Activated CD8-positive, alpha-beta memory T cell treated with anti-CD3 and anti-CD28 coated beads, Interleukin-2, amount 50 U/mL, for 24 hours (primary cell): ENCODE measurements around the gene NCAPD2.
"Not testable (repeated sequence)": the region's sequence is repeated elsewhere in the genome, so short reads cannot be mapped to it uniquely, and the experiment has no call there.

Experiments used
- DNase-seq: peaks from one replicate; pipeline ENCODE4 v3.0.0-alpha.2; 2020; ENCODE audit errors: extremely low read depth

Gene NCAPD2

DNA sequence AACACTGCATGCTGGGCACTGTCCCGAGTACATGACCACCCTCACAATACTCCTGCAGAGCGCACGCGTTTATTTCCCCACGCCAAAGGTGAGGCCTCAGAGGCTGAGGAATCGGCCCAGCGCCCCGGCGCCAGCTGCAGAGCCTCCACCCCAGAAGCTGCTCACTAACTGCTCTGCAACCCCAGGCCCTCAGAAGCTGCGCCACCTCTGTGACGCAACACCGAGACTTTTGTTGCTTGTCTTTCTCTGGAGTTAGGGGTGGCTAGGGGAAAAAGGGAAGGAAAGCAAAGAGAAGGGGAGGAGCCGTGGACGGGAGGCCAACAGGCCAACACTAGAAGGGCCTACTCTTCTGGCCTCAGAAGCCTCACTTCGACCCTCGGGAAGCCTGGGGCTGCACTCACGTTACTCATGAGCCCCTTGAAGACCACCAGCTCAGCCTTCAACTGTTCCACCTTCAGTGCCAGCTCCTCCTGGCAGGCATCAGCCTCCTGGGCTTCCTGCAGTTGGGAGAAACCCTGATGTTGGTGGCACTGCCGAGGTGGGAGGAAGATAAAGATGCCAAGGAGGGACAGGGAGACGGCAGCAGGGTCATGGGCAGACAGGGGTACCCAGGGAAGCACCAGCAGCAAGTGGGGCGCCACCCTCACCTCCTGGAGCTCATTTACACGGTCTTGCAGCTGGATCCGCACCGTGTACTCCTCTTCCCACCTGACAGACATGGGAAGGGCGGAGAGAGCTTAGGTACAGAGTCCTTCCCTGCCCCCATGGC lies 56.6 kb downstream of the NCAPD2 start:
- DNase-seq: no peak

DNA sequence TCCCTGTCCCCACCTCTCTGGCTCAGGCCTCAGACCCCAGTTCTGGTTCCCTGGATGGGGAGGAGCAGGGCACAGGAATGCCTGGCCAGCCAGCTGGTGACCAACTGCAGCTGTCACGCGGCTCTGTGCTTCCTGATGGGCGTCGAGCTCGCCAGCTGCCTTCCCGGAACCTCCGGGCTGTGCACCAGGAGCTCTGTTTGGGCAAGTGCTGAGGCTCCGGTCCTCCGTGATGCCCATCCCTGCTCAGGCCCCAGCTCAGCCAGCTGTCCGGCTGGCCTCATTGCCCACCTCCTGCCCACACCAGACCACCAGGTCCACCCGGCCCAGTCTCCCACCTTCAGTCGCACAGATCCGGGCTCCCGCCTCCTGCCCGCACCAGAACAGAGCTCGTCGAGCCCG lies 57.2 kb downstream of the NCAPD2 start:
- DNase-seq: no peak

DNA sequence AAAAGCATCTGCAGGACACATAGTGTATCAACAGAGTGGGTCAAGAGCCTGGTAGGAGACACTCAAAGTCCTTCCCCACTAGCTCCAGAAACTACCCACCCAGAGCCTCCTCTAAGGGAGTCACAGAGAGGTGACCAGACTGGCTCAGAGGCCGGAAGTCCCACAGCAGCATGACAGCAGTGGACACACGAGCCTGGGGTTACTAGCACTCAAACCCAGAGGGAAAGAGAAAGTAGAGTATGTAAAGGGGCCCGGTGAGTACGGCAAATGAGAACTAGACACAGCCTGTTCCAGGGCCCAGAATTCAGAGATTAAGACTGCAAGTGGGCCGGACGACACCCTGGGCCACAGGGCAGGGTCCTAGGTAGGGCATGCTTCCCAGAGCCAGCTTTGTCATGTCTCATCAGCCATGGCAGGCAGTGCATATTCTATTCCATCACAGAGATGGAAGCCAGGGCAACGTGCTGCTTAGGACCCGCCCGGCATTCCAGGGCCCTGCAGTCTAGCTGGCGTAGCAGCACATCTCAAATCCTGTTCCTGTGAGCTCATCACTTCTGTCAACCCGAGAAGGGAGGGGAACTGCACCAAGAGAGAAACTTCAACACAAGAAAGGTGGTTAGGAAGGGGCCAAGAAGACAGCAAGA lies 57.7 kb downstream of the NCAPD2 start:
- DNase-seq: no peak

DNA sequence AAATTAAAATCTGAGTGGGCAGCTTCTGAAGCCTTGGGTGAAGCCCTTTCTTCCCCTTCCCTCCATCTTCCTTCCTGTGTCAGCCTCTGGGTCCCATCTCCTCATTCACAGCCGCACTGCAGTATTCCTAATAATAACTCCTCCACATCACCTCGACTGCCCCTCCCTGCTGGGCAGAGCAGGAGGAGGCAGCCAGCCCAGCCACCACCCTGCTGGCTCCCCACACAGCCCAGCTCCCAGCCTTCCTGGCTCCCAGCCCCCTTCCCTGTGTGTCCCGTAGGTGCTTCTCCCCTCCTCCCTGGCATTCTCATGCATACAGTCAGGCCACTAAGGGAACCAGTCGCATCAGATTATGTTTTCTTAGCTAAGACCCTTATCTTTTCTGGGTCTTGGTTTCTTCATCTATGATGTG lies 58.2 kb downstream of the NCAPD2 start:
- no peak for DNase-seq

DNA sequence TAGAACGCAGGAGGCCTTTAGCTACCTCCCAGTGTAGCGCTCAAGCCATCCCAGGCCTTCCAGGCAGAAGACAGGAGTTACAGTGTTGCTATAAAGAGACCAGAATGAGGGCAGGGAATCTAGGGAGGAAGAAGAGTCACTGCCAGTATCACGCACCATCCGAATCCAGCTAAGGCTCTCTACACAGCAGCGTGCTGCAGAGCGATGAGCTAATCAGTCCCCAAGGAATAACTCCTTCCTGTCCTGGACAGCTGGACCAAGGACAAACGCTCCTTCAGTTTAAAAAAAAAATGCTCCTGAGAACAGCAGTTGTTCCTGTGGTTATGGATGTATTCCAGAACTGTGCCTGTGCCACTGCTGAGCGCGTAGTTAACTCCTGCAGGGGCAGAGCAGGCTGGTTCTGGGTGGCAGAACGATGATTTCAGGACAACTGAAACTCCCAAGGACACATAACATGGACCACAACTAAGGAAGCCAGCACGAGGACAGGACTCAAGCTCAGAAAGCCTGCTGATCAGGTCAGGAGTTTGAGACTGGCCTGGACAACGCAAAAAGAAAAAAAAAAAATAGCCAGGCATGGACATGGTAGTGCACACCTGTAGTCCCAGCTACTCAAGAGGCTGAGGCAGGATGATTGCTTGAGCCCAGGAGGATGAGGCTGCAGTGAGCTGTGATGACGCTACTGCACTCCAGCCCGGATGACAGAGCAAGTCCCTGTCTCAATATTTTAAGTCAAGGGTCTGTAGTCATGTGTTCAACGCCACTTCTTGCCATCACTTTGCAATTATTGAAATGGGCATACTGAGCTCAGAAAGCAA lies 59.4 kb downstream of the NCAPD2 start:
- no peak for DNase-seq

DNA sequence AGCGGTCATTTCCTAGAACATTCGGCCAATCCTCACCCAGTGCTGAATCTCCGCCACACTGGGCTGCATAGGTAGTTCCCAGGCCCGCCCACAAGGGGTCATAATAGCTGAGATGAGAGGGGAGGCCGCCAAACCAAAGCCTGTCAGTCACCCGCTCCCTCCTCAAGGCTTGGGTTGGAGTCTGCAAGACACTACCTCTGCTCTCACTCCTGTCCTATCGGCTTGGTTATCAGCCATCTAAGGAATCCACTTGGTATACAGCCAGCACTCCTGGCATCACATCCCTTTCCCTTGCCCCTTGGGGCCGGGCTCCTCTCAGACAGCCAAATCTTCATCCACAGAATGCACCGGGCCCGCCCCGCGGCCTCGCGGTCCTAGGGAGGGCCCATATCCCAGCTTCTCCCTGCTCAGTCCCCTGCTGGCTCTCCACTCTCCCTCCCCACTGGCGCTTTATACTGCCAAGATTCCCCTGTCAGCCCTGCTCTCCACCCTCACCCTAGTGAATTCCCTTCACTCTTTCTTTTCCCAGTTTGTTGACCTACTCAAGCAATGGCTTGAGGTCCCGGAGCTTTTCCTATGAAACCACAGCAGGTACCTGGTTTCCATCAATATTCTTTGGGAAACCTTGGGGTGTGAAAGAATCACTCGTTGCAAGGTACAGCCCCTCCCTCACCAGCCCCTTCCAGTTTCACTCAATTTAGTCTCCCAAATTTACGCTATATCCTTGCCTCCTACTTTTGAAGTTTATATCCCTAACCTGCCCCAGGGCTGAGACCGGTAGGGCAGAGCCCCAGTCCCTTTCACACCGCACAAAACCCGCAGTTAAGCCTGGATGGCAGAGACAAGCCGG lies 60.5 kb downstream of the NCAPD2 start:
- DNase-seq: no peak

DNA sequence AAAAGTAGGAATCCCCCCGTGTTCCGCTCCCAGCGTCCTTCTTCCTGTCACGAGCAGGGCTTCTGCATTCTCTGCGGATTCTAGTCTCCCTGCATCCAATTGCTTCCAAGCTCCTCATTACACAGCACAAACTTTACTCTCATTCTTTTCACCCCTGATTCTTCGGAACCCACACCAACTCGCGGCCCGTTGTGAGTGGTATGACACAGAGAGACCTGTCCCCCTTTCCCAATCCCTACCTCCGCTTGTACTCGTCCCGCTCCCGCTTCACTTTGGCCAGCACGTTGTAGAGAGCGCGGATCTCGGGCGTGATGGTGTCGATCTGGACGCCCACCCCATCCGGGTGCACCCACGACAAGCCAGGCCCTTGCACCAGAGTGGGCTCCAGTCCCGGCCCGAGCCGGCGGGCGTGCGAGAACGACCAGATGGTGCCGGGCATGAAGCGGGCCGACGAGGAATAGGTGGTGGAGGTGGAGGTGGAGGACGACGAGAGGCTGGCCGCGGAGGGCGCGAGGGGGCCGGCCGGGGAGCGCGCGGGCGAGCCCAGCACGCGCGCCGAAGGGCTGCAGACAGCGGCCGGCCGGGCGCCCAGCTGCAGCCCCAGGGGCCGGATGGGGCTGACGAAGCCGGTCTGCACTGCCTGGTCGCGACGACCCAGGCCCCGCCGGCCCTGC lies 61.3 kb downstream of the NCAPD2 start:
- DNase-seq: no peak

DNA sequence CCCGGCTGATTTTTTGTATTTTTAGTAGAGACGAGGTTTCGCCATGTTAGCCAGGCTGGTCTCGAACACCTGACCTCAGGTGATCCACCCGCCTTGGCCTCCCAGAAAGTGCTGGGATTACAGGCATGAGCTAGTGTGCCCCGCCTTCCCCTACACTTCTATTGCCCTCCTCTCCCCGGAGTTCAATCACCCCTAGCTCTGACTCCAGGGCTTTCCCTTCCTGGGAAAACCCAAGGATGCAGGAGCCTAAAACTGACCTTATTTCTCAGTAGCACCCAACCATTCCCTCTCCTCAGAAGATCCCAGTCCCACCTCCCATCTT lies 62.6 kb downstream of the NCAPD2 start:
- not testable (repeated sequence) for DNase-seq

DNA sequence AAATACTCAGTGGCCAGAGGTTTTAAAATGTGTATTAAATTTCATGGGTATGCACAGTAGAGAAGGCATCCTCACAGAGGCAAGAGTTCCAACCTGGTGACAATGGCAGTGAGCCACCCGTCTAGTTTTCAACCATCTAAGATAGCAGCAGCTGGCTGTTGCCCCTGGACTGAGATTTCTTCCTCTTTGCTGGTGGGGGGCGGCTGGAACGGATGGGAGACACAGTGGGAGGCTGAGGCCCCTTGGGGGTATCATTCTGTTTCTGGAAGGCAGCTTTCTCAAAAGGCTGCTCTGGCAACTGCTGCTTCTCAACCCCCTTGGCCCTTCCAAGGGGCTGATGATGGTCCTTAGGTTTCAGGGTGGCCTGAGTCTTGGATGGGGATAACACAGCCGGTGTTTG lies 63.0 kb downstream of the NCAPD2 start:
- no peak for DNase-seq

DNA sequence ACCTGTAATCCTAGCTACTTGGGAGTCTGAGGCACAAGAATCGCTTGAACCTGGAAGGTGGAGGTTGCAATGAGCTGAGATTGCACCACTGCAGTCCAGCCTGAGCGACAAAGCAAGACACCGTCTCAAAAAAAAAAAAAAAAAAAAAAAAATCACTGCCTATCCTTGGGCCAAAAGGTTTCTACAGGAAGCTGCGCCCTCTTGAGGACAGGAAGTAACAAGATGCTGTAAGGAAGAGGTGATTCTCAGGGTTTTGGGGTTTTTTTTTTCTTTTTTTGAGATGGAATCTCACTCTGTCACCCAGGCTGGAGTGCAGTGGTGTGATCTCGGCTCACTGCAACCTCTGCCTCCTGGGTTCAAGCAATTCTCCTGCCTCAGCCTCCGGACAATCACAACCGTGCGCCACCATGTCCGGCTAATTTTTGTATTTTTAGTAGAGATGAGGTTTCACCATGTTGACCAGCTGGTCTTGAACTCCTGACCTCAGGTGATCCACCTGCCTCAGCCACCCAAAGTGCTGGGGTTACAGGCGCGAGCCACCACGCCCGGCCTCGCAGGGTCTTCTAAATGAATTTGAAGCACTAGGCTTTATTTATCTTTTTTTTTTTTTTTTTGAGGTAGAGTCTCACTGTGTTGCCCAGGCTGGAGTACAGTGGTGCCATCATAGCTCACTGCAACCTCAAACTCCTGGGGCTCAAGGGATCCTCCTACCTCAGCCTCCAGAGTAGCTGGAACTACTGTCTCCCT lies 64.3 kb downstream of the NCAPD2 start:
- DNase-seq: not testable (repeated sequence)

DNA sequence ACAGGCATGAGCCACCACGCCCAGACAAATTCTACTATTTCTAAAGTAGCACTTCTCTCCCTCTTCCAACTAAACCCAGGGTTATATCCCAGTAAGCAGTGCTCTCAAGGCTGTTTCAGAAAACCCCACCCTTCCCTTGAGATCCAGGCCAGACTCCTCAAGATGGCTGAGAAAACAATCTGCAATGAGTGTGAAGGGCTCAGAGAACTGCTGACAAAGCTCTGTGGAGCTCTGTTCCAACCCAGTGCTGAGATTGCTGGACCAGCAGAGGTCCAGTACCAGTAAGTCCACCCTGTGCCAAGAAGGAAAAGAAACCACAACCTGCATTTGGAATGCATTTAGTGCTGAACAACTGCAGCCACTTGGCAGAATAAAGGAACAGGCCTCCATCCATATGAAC lies 65.6 kb downstream of the NCAPD2 start:
- no peak for DNase-seq

DNA sequence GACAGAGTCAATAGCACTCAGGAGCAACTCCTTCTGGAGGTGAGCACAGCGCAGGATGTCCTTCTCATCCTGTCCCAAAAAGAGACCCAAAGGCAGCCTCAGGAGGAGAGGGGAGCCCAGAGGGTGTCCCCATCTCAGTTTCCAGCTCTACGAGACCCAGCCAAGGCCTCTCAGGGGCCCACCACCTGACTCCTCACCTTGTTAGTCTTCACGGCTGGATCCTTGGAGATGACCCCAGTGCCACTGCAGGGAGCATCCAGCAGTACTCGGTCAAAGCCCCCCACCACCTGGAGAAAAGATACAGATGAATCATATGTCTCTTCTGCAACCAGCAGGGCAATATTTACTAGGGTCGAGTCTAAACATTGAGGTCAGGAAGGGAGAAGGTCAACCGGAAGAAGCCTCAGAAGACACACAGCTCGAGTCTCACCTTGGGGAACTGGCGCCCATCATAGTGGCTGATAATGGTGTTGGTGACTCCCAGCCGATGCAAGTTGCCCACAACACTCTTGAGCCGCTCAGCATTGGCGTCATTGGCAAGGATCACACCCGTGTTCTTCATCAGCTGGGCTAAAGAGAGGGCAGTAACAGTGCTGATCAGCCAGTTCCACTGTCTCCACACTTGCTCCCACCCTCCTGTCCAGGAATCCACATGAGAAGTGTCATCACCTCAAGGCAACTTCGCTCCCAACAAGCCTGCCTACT lies 66.8 kb downstream of the NCAPD2 start:
- no peak for DNase-seq

DNA sequence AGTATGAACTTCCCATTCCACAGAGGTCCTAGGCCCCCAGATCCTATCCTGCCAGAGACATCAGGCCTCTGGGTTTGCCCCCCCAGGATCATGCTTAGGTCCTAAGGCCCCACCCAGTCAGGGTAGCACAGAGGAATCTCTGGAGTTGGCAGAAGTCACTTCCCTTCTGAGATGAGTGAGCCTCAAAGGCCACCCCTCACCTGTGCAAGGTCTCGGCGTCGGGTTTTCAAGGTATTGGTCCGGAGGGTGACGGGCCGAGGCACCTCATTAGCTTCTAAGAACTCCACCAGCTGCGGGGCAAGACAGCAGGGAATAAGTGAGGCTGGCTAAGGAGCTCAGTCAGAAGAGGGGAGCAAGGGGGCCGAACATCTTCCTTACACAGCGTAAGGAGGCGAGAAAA lies 69.0 kb downstream of the NCAPD2 start:
- DNase-seq: no peak

DNA sequence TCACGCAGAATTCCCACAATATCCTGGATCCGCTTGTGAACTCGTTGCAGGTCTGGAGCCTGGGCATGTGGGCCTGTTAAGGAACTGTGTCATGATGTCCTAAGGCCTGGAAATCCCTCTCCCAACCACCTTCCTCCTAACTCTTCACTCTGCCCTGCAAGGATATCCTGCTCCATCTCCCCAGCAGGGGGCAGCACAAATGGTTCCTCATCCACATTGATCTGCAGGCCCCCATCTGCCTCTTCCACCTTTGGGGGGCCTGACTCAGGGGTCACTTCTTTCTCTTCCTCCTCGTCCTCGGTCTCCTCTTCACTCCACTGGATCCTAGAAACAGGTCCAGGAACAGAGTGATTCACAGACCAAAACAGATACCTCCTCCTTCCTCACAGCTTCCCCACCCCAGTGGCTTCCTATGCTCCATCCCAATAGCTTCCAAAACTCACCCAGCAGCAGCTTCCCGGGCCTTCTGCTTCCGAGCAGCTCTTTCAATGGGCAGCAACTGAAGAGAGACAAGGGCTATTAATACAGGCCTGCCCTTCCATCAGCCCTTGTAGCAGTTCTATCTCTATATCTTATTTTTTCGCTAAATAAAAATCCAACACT lies 69.6 kb downstream of the NCAPD2 start:
- DNase-seq: no peak

DNA sequence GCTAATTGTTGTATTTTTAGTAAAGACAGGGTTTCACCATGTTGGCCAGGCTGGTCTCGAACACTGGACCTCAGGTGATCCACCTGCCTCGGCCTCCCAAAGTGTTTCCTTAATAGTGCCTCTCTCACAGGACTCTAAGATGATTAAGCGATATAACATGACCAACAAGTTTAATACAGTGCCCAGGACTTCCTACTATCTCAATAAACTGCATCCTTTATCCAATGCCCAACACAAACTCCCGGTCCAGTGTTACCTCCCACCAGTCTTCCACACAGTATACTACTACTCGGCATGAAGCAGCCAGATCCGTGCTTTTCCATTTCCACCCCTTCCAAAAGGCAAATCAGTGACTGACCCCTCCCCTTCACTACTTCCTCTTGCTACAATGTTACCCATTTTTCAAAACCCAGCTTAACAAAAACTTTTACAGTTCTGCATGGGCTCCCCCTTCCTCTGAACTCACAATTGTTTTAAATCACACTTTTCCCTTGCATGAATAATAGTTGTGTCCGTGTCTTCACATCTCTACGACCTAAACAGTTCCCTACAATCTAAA lies 73.3 kb downstream of the NCAPD2 start:
- DNase-seq: no peak

DNA sequence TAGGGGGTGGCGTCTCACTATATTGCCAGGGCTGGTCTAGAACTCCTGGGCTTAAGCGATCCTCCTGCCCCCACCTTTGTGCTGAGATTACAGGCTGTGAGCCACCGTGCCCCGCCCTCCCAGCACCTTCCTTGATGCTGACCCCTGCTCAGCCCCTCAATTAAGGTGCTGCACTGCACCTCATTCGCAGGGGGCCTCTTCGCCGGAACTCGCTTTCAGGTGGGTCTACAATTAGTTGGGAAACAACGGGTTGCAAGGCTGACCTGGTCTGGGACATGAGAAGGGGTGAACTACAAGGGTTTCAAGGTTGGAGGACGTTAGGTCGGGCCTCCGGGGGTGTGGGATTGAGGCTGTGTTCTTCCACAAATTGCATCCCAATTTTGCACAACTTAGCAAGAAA lies 75.4 kb downstream of the NCAPD2 start:
- no peak for DNase-seq

DNA sequence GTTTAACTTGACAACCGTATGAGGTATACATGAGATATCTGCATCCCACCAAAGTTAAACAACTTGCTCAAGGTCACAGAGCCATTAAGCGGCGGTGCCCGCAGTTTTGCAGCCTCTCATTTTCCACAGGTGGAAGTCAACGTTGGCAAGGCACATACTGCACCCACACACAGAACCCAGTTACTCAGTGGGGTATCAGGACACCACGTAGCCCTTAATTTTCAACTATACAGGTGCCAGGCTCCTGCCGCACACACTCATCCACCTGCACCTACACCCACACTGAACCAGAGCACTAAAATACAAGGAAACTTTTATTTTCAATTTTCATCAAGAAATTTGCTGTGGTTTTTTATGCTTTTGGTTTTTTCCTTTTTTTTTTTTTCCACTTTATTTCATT lies 75.9 kb downstream of the NCAPD2 start:
- DNase-seq: no peak

DNA sequence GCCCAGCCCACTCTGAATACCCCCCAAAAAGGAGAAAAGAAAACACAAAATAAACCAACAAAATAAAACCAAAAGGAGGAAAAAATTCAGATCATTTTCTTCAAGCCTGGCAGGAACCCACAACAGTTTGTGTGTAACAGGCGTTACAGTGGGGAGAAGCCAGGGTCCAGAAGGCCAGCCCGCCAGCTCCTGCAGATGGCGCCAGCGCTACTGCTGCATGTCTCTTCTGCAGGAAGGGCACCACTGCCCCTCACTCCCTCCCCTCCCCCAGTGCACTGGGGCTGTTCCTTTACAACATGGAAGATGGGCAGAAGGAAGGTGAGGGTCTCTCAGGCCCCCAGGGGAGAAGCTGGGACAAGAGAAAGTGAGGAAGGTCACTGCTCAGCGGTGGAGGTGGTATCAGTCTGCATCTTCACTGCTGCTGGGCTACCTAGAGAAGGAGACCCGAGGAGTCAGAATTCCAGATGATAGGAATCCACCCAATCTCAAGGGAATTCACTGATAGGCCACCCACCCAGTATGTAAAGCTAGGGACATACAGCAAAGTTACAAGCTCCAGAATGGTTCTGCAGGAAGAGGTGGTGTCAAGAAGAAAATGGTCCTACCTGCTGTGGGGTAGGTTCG lies 76.5 kb downstream of the NCAPD2 start:
- no peak for DNase-seq

DNA sequence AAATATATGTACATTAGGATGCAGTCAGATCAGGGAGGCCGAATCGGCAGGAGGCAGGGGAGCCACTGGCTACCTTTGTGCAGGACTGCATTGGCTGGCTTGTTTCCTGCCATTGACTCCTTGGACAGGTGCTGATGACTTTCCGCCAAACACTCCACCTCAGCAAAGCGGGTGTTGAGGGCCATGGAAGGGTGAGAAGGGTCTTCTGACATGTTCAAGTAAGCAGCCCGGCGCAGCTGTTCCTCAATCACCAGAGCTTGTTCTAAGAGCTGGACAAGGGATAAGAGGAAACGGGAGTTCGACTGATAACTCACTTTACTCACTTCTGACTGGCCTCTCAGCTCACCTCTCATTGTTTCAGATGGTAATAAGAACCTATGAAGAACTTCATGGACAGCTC lies 79.1 kb downstream of the NCAPD2 start:
- no peak for DNase-seq
